ENCODE measurements around the gene GSC.

GSC gene

GRCh38 chr14:94756310-94756882 lies 13.5 kb downstream of the GSC start:
- TF ChIP-seq CTCF (conservative IDR thresholded peaks at IDR 0.05; ENCODE audit: control insufficient read depth, insufficient read depth, low read depth, low read length) = no peak
- H3K4me3 ChIP-seq (ENCODE audit: control insufficient read depth, low read depth, low read length) = no peak overlapping the region
- no peak for DNase-seq (ENCODE audit: low read depth)

GRCh38 chr14:94754391-94754942 lies 15.4 kb downstream of the GSC start:
- H3K4me3 ChIP-seq (ENCODE audit: control insufficient read depth, low read depth, low read length) = no peak overlapping the region
- DNase-seq (ENCODE audit: low read depth) = no peak
- no peak for TF ChIP-seq CTCF (conservative IDR thresholded peaks at IDR 0.05; ENCODE audit: control insufficient read depth, insufficient read depth, low read depth, low read length)

- no peak for DNase-seq (ENCODE audit: low read depth)
- TF ChIP-seq CTCF (conservative IDR thresholded peaks at IDR 0.05; ENCODE audit: control insufficient read depth, insufficient read depth, low read depth, low read length) = no peak
- no peak overlapping the region for H3K4me3 ChIP-seq (ENCODE audit: control insufficient read depth, low read depth, low read length)
Measured at GRCh38 chr14:94752591-94753436, 17.1 kb downstream of the GSC start.

- TF ChIP-seq CTCF (conservative IDR thresholded peaks at IDR 0.05; ENCODE audit: control insufficient read depth, insufficient read depth, low read depth, low read length) = no peak
- no peak for DNase-seq (ENCODE audit: low read depth)
Measured at GRCh38 chr14:94751956-94752355, 18.0 kb downstream of the GSC start.

GRCh38 chr14:94751321-94751720 lies 18.6 kb downstream of the GSC start:
- no peak for DNase-seq (ENCODE audit: low read depth)
- no peak overlapping the region for H3K4me3 ChIP-seq (ENCODE audit: control insufficient read depth, low read depth, low read length)
- TF ChIP-seq CTCF (conservative IDR thresholded peaks at IDR 0.05; ENCODE audit: control insufficient read depth, insufficient read depth, low read depth, low read length) = no peak

More at GRCh38 chr14:94751956-94752355, 18.0 kb downstream of the GSC start:
- H3K4me3 ChIP-seq (ENCODE audit: control insufficient read depth, low read depth, low read length) = no peak overlapping the region

GRCh38 chr14:94750371-94750770 lies 19.5 kb downstream of the GSC start:
- TF ChIP-seq CTCF (conservative IDR thresholded peaks at IDR 0.05; ENCODE audit: control insufficient read depth, insufficient read depth, low read depth, low read length) = no peak
- no peak overlapping the region for H3K4me3 ChIP-seq (ENCODE audit: control insufficient read depth, low read depth, low read length)
- DNase-seq (ENCODE audit: low read depth) = no peak

Data from fibroblast of mammary gland (primary cell).